SK-N-SH (cell line): Measurements from ENCODE around the gene SMU1. TPM values are rescaled to one million over a fixed set of nuclear protein-coding genes. Genes with fewer than 3 reads are reported as not detected.

ENCODE experiments used
- CTCF ChIA-PET: fragments of 300-600, 350-600 bp; formaldehyde crosslinking; extraction: SDS; loops from one replicate; lab custom pipeline; 2021; lab: Yijun Ruan, JAX
- POLR2A ChIA-PET: fragments of 350-600 bp; sonication (Branson Sonifier 250); formaldehyde crosslinking; extraction: SDS; loops from one replicate; lab custom pipeline; 2020; ENCODE audit warnings: antibody characterized with exemption, inconsistent platforms; lab: Yijun Ruan, JAX
- DNase-seq: peaks from one replicate; pipeline ENCODE4 v3.0.0; 2012
- H2AFZ ChIP-seq: fragments of 200-600 bp; sonication (generic); 2 replicates; pipeline ENCODE4 v1.8.1; 2016; ENCODE audit warnings: antibody characterized with exemption, mild to moderate bottlenecking, low read depth
- H3F3A ChIP-seq: fragments of 200-600 bp; sonication (generic); replicated peaks from 2 replicates; pipeline ENCODE3; 2016; ENCODE audit warnings: antibody characterized with exemption, mild to moderate bottlenecking; ENCODE audit not compliant: insufficient read depth
- H3K27ac ChIP-seq, 2 experiments: fragments of 200-500 bp in 1 of 2; fragments of 200-600 bp in 1 of 2; sonication (Bioruptor generic) in 1 of 2; sonication (generic), shearing (Covaris generic) in 1 of 2; 2 replicates each; pipeline versions ENCODE4 v1.5.1 to v1.6.1; 2014 to 2016; ENCODE audit warnings: low read depth in 2 of 2, inconsistent platforms in 1 of 2, low read length in 1 of 2, mild to moderate bottlenecking in 1 of 2, mixed read lengths in 1 of 2
- H3K27me3 ChIP-seq: fragments of 200-600 bp; sonication (generic), shearing (Covaris generic); 2 replicates; pipeline ENCODE4 v1.6.1; 2016; ENCODE audit warnings: mixed run types; ENCODE audit not compliant: insufficient read depth
- H3K36me3 ChIP-seq, 2 experiments: fragments of 200-500 bp in 1 of 2; fragments of 200-600 bp in 1 of 2; sonication (Bioruptor generic) in 1 of 2; sonication (generic) in 1 of 2; replicated peaks in 1 of 2; 2 replicates each; pipeline versions ENCODE3 to v1.5.1; 2014 to 2016; ENCODE audit warnings: low read length in 1 of 2, mild to moderate bottlenecking in 1 of 2; ENCODE audit not compliant: insufficient read depth in 2 of 2, control insufficient read depth in 1 of 2
- H3K4me1 ChIP-seq, 2 experiments: fragments of 200-500 bp in 1 of 2; fragments of 200-600 bp in 1 of 2; sonication (Bioruptor generic) in 1 of 2; sonication (generic), shearing (Covaris generic) in 1 of 2; 2 replicates each; pipeline versions ENCODE4 v1.5.1 to v1.6.1; 2014 to 2016; ENCODE audit warnings: low read depth in 1 of 2, low read length in 1 of 2, mixed run types in 1 of 2; ENCODE audit not compliant: insufficient read depth in 2 of 2, control insufficient read depth in 1 of 2
- H3K4me2 ChIP-seq: fragments of 200-600 bp; sonication (generic), shearing (Covaris generic); 2 replicates; pipeline ENCODE4 v1.6.1; 2017; ENCODE audit warnings: mixed run types
- H3K4me3 ChIP-seq, 2 experiments: fragments of 200-500 bp in 1 of 2; fragments of 200-600 bp in 1 of 2; sonication (Bioruptor generic) in 1 of 2; sonication (generic), shearing (Covaris generic) in 1 of 2; 2 replicates each; pipeline versions ENCODE4 v1.5.1 to v1.8.1; 2014 to 2016; ENCODE audit warnings: low read depth in 2 of 2, inconsistent platforms in 1 of 2, low read length in 1 of 2, mild to moderate bottlenecking in 1 of 2, mixed read lengths in 1 of 2, moderate library complexity in 1 of 2
- H3K79me2 ChIP-seq: fragments of 200-600 bp; sonication (generic); 2 replicates; pipeline ENCODE4 v1.8.1; 2017; ENCODE audit warnings: mild to moderate bottlenecking; ENCODE audit not compliant: insufficient read depth
- H3K9ac ChIP-seq: fragments of 200-600 bp; sonication (generic); 2 replicates; pipeline ENCODE4 v1.6.1; 2017; ENCODE audit warnings: mixed run types
- H3K9me2 ChIP-seq: fragments of 200-600 bp; sonication (generic); 2 replicates; pipeline ENCODE4 v1.6.1; 2017; ENCODE audit warnings: mixed run types
- H3K9me3 ChIP-seq: fragments of 200-600 bp; sonication (generic); 2 replicates; pipeline ENCODE4 v1.6.1; 2017; ENCODE audit warnings: mixed run types, mild to moderate bottlenecking, moderate library complexity
- H4K20me1 ChIP-seq: fragments of 200-600 bp; sonication (generic); 2 replicates; pipeline ENCODE4 v1.6.1; 2017; ENCODE audit warnings: mild to moderate bottlenecking, mixed run types; ENCODE audit not compliant: insufficient read depth
- EP300 ChIP-seq, 2 experiments: IDR thresholded peaks; 2 replicates each; pipeline versions ENCODE4 v1.4.0 to v1.6.1; 2012; ENCODE audit warnings: borderline replicate concordance in 1 of 2, low read depth in 1 of 2, low read length in 1 of 2
- FOXM1 ChIP-seq: IDR thresholded peaks from 2 replicates; pipeline ENCODE4 v1.4.0; 2012; ENCODE audit warnings: low read depth, mild to moderate bottlenecking
- GABPA ChIP-seq: IDR thresholded peaks from 2 replicates; pipeline ENCODE4 v1.4.0; 2012; ENCODE audit warnings: low read depth, mild to moderate bottlenecking
- GATA2 ChIP-seq: sonication (generic); formaldehyde crosslinking; IDR thresholded peaks from 2 replicates; pipeline ENCODE4 v1.5.0; 2020; ENCODE audit warnings: mild to moderate bottlenecking, missing genetic modification reagents
- IRF3 ChIP-seq: fragments of 150-350 bp; IDR thresholded peaks from 2 replicates; pipeline ENCODE4 v1.6.1; 2016; ENCODE audit warnings: mild to moderate bottlenecking, low read depth, low read length
- JUND ChIP-seq: IDR thresholded peaks from 2 replicates; pipeline ENCODE4 v1.4.0; 2012
- NRF1 ChIP-seq: IDR thresholded peaks from 2 replicates; pipeline ENCODE4 v1.6.1; 2012; ENCODE audit warnings: low read depth, mild to moderate bottlenecking, low read length
- PBX3 ChIP-seq: IDR thresholded peaks from 2 replicates; pipeline ENCODE4; 2012
- POLR2AphosphoS5 ChIP-seq: IDR thresholded peaks from 2 replicates; pipeline ENCODE4 v1.6.1; 2012; ENCODE audit warnings: low read depth, low read length
- RAD21 ChIP-seq: IDR thresholded peaks from 2 replicates; pipeline ENCODE4 v1.6.1; 2012; ENCODE audit warnings: mild to moderate bottlenecking, low read length
- RCOR1 ChIP-seq: fragments of 150-350 bp; IDR thresholded peaks from 2 replicates; pipeline ENCODE4 v1.6.1; 2017; ENCODE audit warnings: antibody characterized with exemption, low read length
- REST ChIP-seq: IDR thresholded peaks from 2 replicates; pipeline ENCODE4 v1.6.1; 2012; ENCODE audit warnings: mild to moderate bottlenecking, low read depth, low read length, moderate library complexity
- RFX5 ChIP-seq: IDR thresholded peaks from 2 replicates; pipeline ENCODE4 v1.6.1; 2012; ENCODE audit warnings: mild to moderate bottlenecking, improper control_type of control experiment, low read length
- SMC3 ChIP-seq: IDR thresholded peaks from 2 replicates; pipeline ENCODE4 v1.6.1; 2012; ENCODE audit warnings: low read depth, low read length, improper control_type of control experiment
- TAF1 ChIP-seq: IDR thresholded peaks from 2 replicates; pipeline ENCODE4 v1.6.1; 2012; ENCODE audit warnings: low read depth, mild to moderate bottlenecking, low read length, moderate library complexity, borderline replicate concordance
- TCF12 ChIP-seq: IDR thresholded peaks from 2 replicates; pipeline ENCODE4 v1.4.0; 2012
- TEAD4 ChIP-seq: IDR thresholded peaks from 2 replicates; pipeline ENCODE4 v1.4.0; 2012; ENCODE audit warnings: mild to moderate bottlenecking, borderline replicate concordance; ENCODE audit not compliant: insufficient read depth
- YY1 ChIP-seq: IDR thresholded peaks from 2 replicates; pipeline ENCODE4 v1.4.0; 2012; ENCODE audit warnings: low read depth, mild to moderate bottlenecking
- WGBS: methylation state at CpG from one replicate; pipeline ENCODE4 v1.1.6; 2017; ENCODE audit warnings: low lambda C conversion rate; 5-methylcytosine and 5-hydroxymethylcytosine counted together
- polyA plus RNA-seq, 3 experiments: library from polyadenylated mRNA; depleted of rRNA; stranded (reverse); fragments of >200 nt; gene quantifications; 2 replicates each; pipeline ENCODE4 v1.2.3, GENCODE V29; 2012
- TF ChIP-seq, protein P1 (sequence below): fragments of 200-600 bp; sonication (generic); IDR thresholded peaks from 2 replicates; pipeline ENCODE4 v1.6.1; 2017; ENCODE audit warnings: antibody characterized with exemption, mild to moderate bottlenecking, moderate library complexity
- TF ChIP-seq, protein P2 (sequence below): fragments of 150-350 bp; IDR thresholded peaks from 2 replicates; pipeline ENCODE4 v1.6.1; 2017; ENCODE audit warnings: antibody characterized with exemption, low read length, low read depth, borderline replicate concordance

The SMU1 gene
- polyA plus RNA-seq, 1 of the 3 experiments (the other 2 are of a cell fraction) = 9.8 TPM

DNA sequence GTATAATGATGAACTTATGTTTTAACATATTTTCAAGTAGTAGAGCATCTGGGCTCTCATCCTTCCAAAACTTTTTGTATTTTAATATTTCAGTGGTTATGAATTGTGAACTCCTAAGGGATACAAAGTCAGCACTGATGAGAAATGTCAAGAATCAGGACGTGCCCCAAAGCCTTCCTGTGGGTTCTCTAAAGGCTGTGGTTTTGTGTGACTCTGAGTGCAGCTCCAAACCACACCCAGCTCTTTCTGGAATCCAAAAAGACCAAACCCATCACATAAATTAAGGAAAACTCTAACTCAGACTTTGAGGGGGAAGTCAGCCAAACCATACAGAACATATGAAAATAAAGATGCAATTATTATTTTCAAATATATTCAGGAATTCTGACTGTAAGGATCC, 40.8 kb upstream of the SMU1 start (continued):
- no peak for TF ChIP-seq TCF12
- TF ChIP-seq RCOR1 = no peak
- TF ChIP-seq, protein P1, sequence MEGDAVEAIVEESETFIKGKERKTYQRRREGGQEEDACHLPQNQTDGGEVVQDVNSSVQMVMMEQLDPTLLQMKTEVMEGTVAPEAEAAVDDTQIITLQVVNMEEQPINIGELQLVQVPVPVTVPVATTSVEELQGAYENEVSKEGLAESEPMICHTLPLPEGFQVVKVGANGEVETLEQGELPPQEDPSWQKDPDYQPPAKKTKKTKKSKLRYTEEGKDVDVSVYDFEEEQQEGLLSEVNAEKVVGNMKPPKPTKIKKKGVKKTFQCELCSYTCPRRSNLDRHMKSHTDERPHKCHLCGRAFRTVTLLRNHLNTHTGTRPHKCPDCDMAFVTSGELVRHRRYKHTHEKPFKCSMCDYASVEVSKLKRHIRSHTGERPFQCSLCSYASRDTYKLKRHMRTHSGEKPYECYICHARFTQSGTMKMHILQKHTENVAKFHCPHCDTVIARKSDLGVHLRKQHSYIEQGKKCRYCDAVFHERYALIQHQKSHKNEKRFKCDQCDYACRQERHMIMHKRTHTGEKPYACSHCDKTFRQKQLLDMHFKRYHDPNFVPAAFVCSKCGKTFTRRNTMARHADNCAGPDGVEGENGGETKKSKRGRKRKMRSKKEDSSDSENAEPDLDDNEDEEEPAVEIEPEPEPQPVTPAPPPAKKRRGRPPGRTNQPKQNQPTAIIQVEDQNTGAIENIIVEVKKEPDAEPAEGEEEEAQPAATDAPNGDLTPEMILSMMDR = no peak
- TF ChIP-seq PBX3 = no peak

DNA sequence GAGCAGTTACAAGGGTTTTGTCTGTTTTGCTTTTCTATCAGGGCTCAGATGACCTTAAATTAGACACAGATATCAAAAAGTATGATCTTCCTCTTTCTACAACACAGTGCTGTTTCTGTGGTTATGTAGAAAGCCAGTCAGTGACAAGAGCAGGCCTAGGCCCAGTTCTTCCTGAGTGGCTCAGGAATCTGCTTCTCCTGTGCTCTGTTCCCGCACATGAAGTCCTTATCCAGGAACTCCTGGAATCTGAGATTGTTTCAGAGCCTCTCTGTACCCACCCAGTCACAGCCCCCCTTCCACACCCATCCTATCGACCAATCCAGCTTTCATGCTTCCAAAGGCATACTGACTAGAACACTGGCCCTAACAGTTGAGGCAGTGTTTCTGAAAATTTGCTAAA, 40.4 kb upstream of the SMU1 start:
- no peak for DNase-seq
- no peaks in the 10 kb centered on the region for H3F3A ChIP-seq
- no peaks in the 10 kb centered on the region for H3K9me3 ChIP-seq
- H3K36me3 ChIP-seq = peaks cover 20 to 23% of the 10 kb centered on the region in 2 experiments
- no peak for TF ChIP-seq GABPA
- TF ChIP-seq RAD21 = no peak
- TF ChIP-seq RCOR1 = no peak
- TF ChIP-seq GATA2 (CRISPR knock-in tag) = no peak
- TF ChIP-seq TAF1 = no peak
- TF ChIP-seq POLR2AphosphoS5 = no peak
- TF ChIP-seq TCF12 = no peak
- no peak for TF ChIP-seq RFX5
- TF ChIP-seq YY1 = no peak
- no peak for TF ChIP-seq EP300 (IDR thresholded peaks at IDR 0.05; ENCODE audit: borderline replicate concordance in 1 of 2, low read depth in 1 of 2, low read length in 1 of 2)
- TF ChIP-seq JUND = no peak
- TF ChIP-seq REST = no peak
- no peak for TF ChIP-seq IRF3
- TF ChIP-seq TEAD4 = no peak
- no peak for TF ChIP-seq NRF1
- TF ChIP-seq, protein P2, sequence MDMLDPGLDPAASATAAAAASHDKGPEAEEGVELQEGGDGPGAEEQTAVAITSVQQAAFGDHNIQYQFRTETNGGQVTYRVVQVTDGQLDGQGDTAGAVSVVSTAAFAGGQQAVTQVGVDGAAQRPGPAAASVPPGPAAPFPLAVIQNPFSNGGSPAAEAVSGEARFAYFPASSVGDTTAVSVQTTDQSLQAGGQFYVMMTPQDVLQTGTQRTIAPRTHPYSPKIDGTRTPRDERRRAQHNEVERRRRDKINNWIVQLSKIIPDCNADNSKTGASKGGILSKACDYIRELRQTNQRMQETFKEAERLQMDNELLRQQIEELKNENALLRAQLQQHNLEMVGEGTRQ = no peak
- TF ChIP-seq FOXM1 = no peak
- TF ChIP-seq SMC3 = no peak
- H3K27me3 ChIP-seq = no peaks in the 10 kb centered on the region
- H3K4me2 ChIP-seq = no peak overlapping the region
- no peak overlapping the region for H3K4me3 ChIP-seq
- 81% methylated on average over 2 of the region's 2 CpGs for WGBS
- H4K20me1 ChIP-seq = no peaks in the 10 kb centered on the region; the same call in 1 of the 2 replicates
- ChIA-PET POLR2A (no interaction called here), CTCF (no interaction called here)
- H3K27ac ChIP-seq = peak overlapping the region; percentile 11 to 23; a peak in 2 of 4 replicates
- H3K4me1 ChIP-seq = no peaks in the 10 kb centered on the region; a peak in 1 of 4 replicates
- H2AFZ ChIP-seq = no peak overlapping the region
- no peak overlapping the region for H3K9ac ChIP-seq
- H3K79me2 ChIP-seq = peaks cover 4% of the 10 kb centered on the region; the same call in 1 of the 2 replicates
- no peaks in the 10 kb centered on the region for H3K9me2 ChIP-seq
